ENCODE data around the gene CREB3L2. TPM values are rescaled to one million over a fixed set of nuclear protein-coding genes. Genes with fewer than 3 reads are reported as not detected.
A peak's percentile ranks its signal among the peaks of the same experiment; 100 is the strongest.

CREB3L2 gene
- total and polyA plus RNA-seq, 2 of the 13 experiments (the other 11 are each of a cell fraction or from before 2014, with no cell fraction given) = 22.1 to 41.1 TPM

DNA sequence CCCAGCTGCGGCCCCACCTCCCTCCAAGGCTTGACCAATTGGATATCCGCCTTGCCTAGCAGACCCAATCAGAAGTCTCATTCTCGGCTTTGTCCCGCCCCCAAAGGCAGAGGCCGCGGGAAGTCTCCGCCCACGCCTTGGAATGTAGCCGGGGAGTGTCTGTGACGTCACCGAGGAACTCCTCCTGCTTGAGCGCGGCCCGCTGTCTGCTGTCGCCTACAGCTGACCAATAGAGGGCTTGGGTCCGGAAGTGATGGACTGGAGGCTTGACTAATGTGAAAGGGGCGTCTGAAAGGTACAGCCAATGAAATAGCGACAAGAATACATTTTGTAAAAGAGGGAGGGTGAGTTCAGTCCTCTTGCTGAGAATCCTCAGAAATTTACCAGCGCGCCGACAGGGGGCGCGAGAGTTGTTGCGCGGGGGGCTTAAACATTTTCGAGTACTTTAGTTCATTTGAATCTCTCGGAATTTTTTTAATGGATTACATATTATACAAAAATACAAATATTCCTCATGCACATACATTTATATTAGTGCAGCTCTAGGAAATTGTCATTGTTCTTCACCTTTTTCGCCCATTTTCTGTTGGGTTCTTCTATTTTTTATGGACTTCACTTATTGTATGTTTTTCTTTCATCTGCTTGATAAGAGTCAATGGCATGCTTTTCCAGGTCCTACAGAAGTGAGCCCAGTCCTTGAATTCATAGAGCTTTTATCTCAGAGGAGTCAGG, 376 bp upstream of the CREB3L2 start (continued):
- TF ChIP-seq ARID3A (IDR thresholded peaks at IDR 0.05; ENCODE audit: low read depth, low read length) = peak; percentile 53; the same call in 1 of the 2 replicates
- peak; percentile 35; the same call in 1 of the 2 replicates for TF ChIP-seq ELF3 (CRISPR knock-in tag; IDR thresholded peaks at IDR 0.05)
- no peak for TF ChIP-seq SP1 (IDR thresholded peaks at IDR 0.05)
- TF ChIP-seq SP1 (CRISPR knock-in tag; IDR thresholded peaks at IDR 0.05) = peak; percentile 81
- TF ChIP-seq THAP11 (CRISPR knock-in tag; IDR thresholded peaks at IDR 0.05) = peak; percentile 40
- TF ChIP-seq RCOR2 (CRISPR knock-in tag; IDR thresholded peaks at IDR 0.05) = no peak; the same call in 1 of the 2 replicates
- no peak; the same call in 1 of the 2 replicates for TF ChIP-seq RNF2 (conservative IDR thresholded peaks at IDR 0.05; ENCODE audit: low read depth)
- TF ChIP-seq CBX1 (IDR thresholded peaks at IDR 0.05; ENCODE audit: low read depth) = peak; percentile 17
- peak; percentile 98 for TF ChIP-seq PBX2 (CRISPR knock-in tag; IDR thresholded peaks at IDR 0.05)
- peak; percentile 91 for TF ChIP-seq DRAP1 (CRISPR knock-in tag; IDR thresholded peaks at IDR 0.05)
- TF ChIP-seq ZBED4 (CRISPR knock-in tag; IDR thresholded peaks at IDR 0.05; ENCODE audit: borderline replicate concordance) = 0 out of 2 replicates have a peak, but pooled peaks have one; percentile 7
- peak; percentile 56; the same call in 1 of the 2 replicates for TF ChIP-seq RAD21 (CRISPR knock-in tag; IDR thresholded peaks at IDR 0.05)
- TF ChIP-seq, protein P1, sequence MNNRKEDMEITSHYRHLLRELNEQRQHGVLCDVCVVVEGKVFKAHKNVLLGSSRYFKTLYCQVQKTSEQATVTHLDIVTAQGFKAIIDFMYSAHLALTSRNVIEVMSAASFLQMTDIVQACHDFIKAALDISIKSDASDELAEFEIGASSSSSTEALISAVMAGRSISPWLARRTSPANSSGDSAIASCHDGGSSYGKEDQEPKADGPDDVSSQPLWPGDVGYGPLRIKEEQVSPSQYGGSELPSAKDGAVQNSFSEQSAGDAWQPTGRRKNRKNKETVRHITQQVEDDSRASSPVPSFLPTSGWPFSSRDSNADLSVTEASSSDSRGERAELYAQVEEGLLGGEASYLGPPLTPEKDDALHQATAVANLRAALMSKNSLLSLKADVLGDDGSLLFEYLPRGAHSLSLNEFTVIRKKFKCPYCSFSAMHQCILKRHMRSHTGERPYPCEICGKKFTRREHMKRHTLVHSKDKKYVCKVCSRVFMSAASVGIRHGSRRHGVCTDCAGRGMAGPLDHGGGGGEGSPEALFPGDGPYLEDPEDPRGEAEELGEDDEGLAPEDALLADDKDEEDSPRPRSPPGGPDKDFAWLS (CRISPR knock-in tag; IDR thresholded peaks at IDR 0.05; ENCODE audit: borderline replicate concordance) = no peak
- TF ChIP-seq ZNF354B (CRISPR knock-in tag; IDR thresholded peaks at IDR 0.05) = no peak
- peak; percentile 69; the same call in 1 of the 2 replicates for TF ChIP-seq ZBTB21 (CRISPR knock-in tag; IDR thresholded peaks at IDR 0.05)
- peak; percentile 32; the same call in 1 of the 2 replicates for TF ChIP-seq CEBPZ (IDR thresholded peaks at IDR 0.05; ENCODE audit: low read length)
- 0 out of 2 replicates have a peak, but pooled peaks have one; percentile 46 for TF ChIP-seq ZMYM2 (CRISPR knock-in tag; IDR thresholded peaks at IDR 0.05)
